Endodermal cell (in vitro differentiated cells): ENCODE measurements around the gene NFKBIE. TPM values are rescaled to one million over a fixed set of nuclear protein-coding genes. Genes with fewer than 3 reads are reported as not detected.
A peak's percentile ranks its signal among the peaks of the same experiment; 100 is the strongest.

Experiments used
- DNase-seq: peaks from one replicate; pipeline ENCODE4 v3.0.0-alpha.2; 2017
- H3K27ac ChIP-seq: 2 replicates; pipeline ENCODE4 v1.5.1; 2013; ENCODE audit warnings: mild to moderate bottlenecking, low read depth, low read length, moderate library complexity
- H3K27me3 ChIP-seq: 2 replicates; pipeline ENCODE4 v1.6.1; 2013; ENCODE audit warnings: mild to moderate bottlenecking, low read length, moderate library complexity; ENCODE audit not compliant: insufficient read depth, control insufficient read depth, poor library complexity, severe bottlenecking
- H3K36me3 ChIP-seq: 2 replicates; pipeline ENCODE4 v1.7.0; 2013; ENCODE audit warnings: mild to moderate bottlenecking, low read length, moderate library complexity; ENCODE audit not compliant: control insufficient read depth, insufficient read depth
- H3K4me1 ChIP-seq: one replicate; pipeline ENCODE4 v1.7.0; 2013; ENCODE audit warnings: low read length; ENCODE audit not compliant: control insufficient read depth, insufficient read depth
- H3K4me3 ChIP-seq: 2 replicates; pipeline ENCODE4 v1.5.1; 2013; ENCODE audit warnings: mild to moderate bottlenecking, low read length, moderate library complexity
- H3K9ac ChIP-seq: 2 replicates; pipeline ENCODE4 v1.6.1; 2013; ENCODE audit warnings: mild to moderate bottlenecking, low read length, moderate library complexity; ENCODE audit not compliant: poor library complexity, severe bottlenecking; ENCODE audit errors: extremely low read depth
- H3K9me3 ChIP-seq: 2 replicates; pipeline ENCODE4 v1.6.1; 2013; ENCODE audit warnings: mild to moderate bottlenecking, low read length, moderate library complexity; ENCODE audit not compliant: control insufficient read depth
- H3K27ac Mint-ChIP-seq: 2 replicates; pipeline ENCODE4 v1.8.0; 2020; ENCODE audit warnings: mixed read lengths
- H3K27me3 Mint-ChIP-seq: 2 replicates; pipeline ENCODE4 v1.8.0; 2021; ENCODE audit warnings: mild to moderate bottlenecking, mixed read lengths; ENCODE audit not compliant: insufficient read depth
- H3K36me3 Mint-ChIP-seq: 2 replicates; pipeline ENCODE4 v1.8.0; 2020; ENCODE audit warnings: low read depth, mixed read lengths
- H3K4me1 Mint-ChIP-seq: 2 replicates; pipeline ENCODE4 v1.8.0; 2020; ENCODE audit warnings: mixed read lengths
- H3K4me3 Mint-ChIP-seq: 2 replicates; pipeline ENCODE4 v1.8.0; 2020; ENCODE audit warnings: mild to moderate bottlenecking, moderate library complexity, mixed read lengths
- H3K9me3 Mint-ChIP-seq: 2 replicates; pipeline ENCODE4 v1.8.0; 2020; ENCODE audit warnings: mild to moderate bottlenecking, mixed read lengths
- WGBS, 2 experiments: methylation state at CpG; one replicate each; pipeline versions ENCODE4 v1.1.5 to v1.1.7; 2013; ENCODE audit warnings: missing lambda C conversion rate in 2 of 2, mixed read lengths in 1 of 2; ENCODE audit not compliant: insufficient coverage in 1 of 2, insufficient read length in 1 of 2; 5-methylcytosine and 5-hydroxymethylcytosine counted together
- total RNA-seq, 2 donors: library from RNA; stranded (reverse); fragmentation: NEBNext Ultra II Directional in 1 of 2; extraction: Animal tissue kit (Norgen Biotek cat#: 25700) in 1 of 2; gene quantifications; 2 replicates in 1 of 2; 3 replicates in 1 of 2; pipeline ENCODE4 v1.2.1, GENCODE V29; 2021
- TF ChIP-seq, protein P1 (sequence below): fragments of 200-600 bp; sonication (generic); conservative IDR thresholded peaks from 2 replicates; pipeline ENCODE4 v1.5.0; 2021; ENCODE audit warnings: antibody characterized with exemption, mild to moderate bottlenecking

The NFKBIE gene
- total RNA-seq, 2 donors from 2014 or later = 8.3 to 11.0 TPM

DNA sequence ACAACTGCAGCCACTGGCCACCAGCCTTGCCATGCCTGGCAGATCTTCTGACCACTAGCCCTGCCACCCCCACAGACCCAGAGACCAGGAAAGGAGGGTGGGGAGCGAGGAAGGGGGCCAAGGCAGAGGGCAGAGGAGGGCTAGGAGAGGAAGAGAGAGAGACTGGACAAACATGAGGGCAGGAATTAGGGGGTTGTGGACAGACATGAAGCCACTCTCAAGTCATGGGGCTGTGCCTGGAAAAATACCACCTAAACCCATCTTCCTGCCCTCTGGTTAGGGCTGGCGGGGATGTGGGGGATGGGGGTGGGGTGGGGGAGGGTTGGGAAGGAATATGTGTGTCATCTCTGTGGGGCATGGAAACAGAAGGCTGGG, 43.4 kb downstream of the NFKBIE start:
- peaks cover 56% of the 10 kb centered on the region for H3K4me1 Mint-ChIP-seq
- DNase-seq = no peak
- TF ChIP-seq, protein P1, sequence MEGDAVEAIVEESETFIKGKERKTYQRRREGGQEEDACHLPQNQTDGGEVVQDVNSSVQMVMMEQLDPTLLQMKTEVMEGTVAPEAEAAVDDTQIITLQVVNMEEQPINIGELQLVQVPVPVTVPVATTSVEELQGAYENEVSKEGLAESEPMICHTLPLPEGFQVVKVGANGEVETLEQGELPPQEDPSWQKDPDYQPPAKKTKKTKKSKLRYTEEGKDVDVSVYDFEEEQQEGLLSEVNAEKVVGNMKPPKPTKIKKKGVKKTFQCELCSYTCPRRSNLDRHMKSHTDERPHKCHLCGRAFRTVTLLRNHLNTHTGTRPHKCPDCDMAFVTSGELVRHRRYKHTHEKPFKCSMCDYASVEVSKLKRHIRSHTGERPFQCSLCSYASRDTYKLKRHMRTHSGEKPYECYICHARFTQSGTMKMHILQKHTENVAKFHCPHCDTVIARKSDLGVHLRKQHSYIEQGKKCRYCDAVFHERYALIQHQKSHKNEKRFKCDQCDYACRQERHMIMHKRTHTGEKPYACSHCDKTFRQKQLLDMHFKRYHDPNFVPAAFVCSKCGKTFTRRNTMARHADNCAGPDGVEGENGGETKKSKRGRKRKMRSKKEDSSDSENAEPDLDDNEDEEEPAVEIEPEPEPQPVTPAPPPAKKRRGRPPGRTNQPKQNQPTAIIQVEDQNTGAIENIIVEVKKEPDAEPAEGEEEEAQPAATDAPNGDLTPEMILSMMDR = no peak
- no peak overlapping the region for H3K4me3 Mint-ChIP-seq
- no peaks in the 10 kb centered on the region for H3K9me3 Mint-ChIP-seq
- no peak overlapping the region for H3K27ac Mint-ChIP-seq
- peaks cover 2% of the 10 kb centered on the region for H3K27me3 Mint-ChIP-seq
- 92 to 100% methylated on average over 1 of the region's 2 CpGs for WGBS, 2 experiments
- H3K9ac ChIP-seq = no peak overlapping the region
- H3K36me3 ChIP-seq = no peaks in the 10 kb centered on the region
- H3K9me3 ChIP-seq = no peaks in the 10 kb centered on the region
- no peaks in the 10 kb centered on the region for H3K36me3 Mint-ChIP-seq
- no peaks in the 10 kb centered on the region for H3K27me3 ChIP-seq
- H3K27ac ChIP-seq = no peak overlapping the region
- no peak overlapping the region for H3K4me3 ChIP-seq
- peaks cover 26% of the 10 kb centered on the region for H3K4me1 ChIP-seq

DNA sequence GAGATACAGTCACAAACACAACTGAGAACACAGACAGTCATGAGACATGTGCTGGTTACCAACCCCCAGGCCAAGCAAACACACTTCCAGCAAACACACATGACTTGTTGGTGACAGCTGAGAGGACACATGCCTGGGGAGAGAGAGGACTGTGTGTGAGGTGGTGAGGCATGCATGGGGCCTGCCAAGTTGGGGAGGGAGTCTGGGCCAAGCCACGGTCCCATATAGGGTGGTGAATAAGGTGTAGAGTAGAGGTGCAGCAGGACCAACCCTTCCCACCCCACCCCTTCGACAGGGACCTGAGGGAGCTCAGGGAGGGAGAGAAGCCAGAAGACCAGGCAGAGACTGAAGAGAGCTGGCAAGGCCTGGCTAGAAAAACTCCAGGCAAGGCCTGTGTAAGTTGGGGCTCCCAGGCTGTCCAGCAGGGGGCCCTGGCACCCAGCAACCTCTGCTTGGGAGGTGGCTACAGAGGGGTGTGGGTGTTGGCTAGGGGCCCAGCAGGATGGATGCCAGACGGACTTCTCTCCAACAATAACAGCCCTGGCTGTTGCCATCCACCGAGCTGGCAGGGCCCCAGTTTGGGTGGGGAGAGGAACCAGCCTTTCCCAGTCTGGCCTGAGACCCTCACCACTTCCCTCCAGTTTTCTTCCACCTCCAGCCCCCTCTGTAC, 43.9 kb downstream of the NFKBIE start:
- peak overlapping the region; percentile 62 for H3K27ac Mint-ChIP-seq
- peaks cover 2% of the 10 kb centered on the region for H3K27me3 Mint-ChIP-seq
- peak; percentile 92 for DNase-seq
- 63% methylated on average over 3 of the region's 4 CpGs; no CpG with 5 or more reads in 1 of the 2 experiments for WGBS, 2 experiments
- Histone ChIP-seq H3K27me3 (no peaks in the 10 kb centered on the region), H3K9me3 (no peaks in the 10 kb centered on the region), H3K27ac (no peak overlapping the region), H3K9ac (no peak overlapping the region), H3K4me1 (peaks cover 29% of the 10 kb centered on the region), H3K36me3 (no peaks in the 10 kb centered on the region), H3K4me3 (no peak overlapping the region)
- TF ChIP-seq, protein P1 = peak; percentile 82
- H3K4me1 Mint-ChIP-seq = peaks cover 56% of the 10 kb centered on the region
- no peaks in the 10 kb centered on the region for H3K36me3 Mint-ChIP-seq
- peak overlapping the region; percentile 10 for H3K4me3 Mint-ChIP-seq
- H3K9me3 Mint-ChIP-seq = no peaks in the 10 kb centered on the region

DNA sequence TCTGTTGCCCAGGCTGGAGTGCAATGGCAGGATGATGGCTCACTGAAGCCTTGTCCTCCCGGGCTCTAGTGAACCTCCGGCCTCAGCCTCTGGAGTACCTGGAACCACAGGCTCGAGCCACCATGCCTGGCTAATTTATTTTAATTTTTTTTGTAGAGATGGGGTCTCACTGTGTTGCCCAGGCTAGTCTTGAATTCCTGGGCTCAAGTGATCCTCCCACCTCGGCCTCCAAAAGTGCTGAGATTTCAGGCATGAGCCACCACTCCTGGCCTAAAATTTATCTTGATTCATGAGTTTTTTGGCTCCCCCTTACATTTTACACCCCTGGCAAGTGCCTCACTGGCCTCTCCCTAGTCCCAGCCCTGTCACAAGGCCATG, 44.4 kb downstream of the NFKBIE start:
- TF ChIP-seq, protein P1 = no peak
- Mint-ChIP-seq H3K36me3 (no peaks in the 10 kb centered on the region), H3K4me1 (peaks cover 52% of the 10 kb centered on the region), H3K9me3 (no peaks in the 10 kb centered on the region), H3K27ac (peak overlapping the region; percentile 62), H3K4me3 (peak overlapping the region; percentile 10), H3K27me3 (peaks cover 2% of the 10 kb centered on the region)
- no peaks in the 10 kb centered on the region for H3K9me3 ChIP-seq
- no peaks in the 10 kb centered on the region for H3K36me3 ChIP-seq
- H3K4me1 ChIP-seq = peaks cover 24% of the 10 kb centered on the region
- no peak overlapping the region for H3K4me3 ChIP-seq
- H3K27ac ChIP-seq = no peak overlapping the region
- WGBS, 2 experiments = 85 to 95% methylated on average over 3 to 4 of the region's 4 CpGs
- no peak for DNase-seq
- no peak overlapping the region for H3K9ac ChIP-seq
- H3K27me3 ChIP-seq = no peaks in the 10 kb centered on the region
